ENCODE measurements around the gene MZB1.
"Not testable (repeated sequence)": the region's sequence is repeated elsewhere in the genome, so short reads cannot be mapped to it uniquely, and the experiment has no call there.

Gene MZB1

GRCh38 chr5:139390639-139391569, 1.2 kb upstream of the MZB1 start:
- POLR2A ChIA-PET: interaction anchor here (0.6 to 2.0 kb wide), 6 partner anchors 11 to 247 kb away, joined by 3 to 7 read pairs (median 4); partner anchors contain the start of gene SPATA24
- CTCF ChIA-PET: interaction anchor here (0.9 to 3.7 kb wide), 15 partner anchors 9 to 602 kb away, joined by 3 to 31 read pairs (median 4); partner anchors contain the start of genes PAIP2 and SPATA24
- no peak for DNase-seq (ENCODE audit: extremely low spot score)
- no peak for TF ChIP-seq CTCF (IDR thresholded peaks at IDR 0.05; ENCODE audit: control extremely low read depth, extremely low read depth, low read depth, missing control alignments)

GRCh38 chr5:139388198-139388821, 1.4 kb downstream of the MZB1 start:
- DNase-seq (ENCODE audit: extremely low spot score): no peak
- no peak for TF ChIP-seq CTCF (IDR thresholded peaks at IDR 0.05; ENCODE audit: control extremely low read depth, extremely low read depth, low read depth, missing control alignments)
- ChIA-PET CTCF (interaction anchor here (0.9 to 1.9 kb wide), 7 partner anchors 9 to 564 kb away, joined by 3 to 14 read pairs (median 3); partner anchors contain the start of gene PAIP2), POLR2A (interaction anchor here (0.6 to 1.5 kb wide), 9 partner anchors 8 to 1084 kb away, joined by 3 to 5 read pairs (median 3); partner anchors contain the start of genes MATR3, PAIP2 and SPATA24)

- ChIA-PET POLR2A (interaction anchor here (0.6 to 1.5 kb wide), 8 partner anchors 9 to 1084 kb away, joined by 3 to 5 read pairs (median 3); partner anchors contain the start of genes MATR3 and SPATA24), CTCF (interaction anchor here (0.9 to 1.9 kb wide), 7 partner anchors 8 to 563 kb away, joined by 3 to 14 read pairs (median 3); partner anchors contain the start of gene PAIP2)
- TF ChIP-seq CTCF (IDR thresholded peaks at IDR 0.05; ENCODE audit: control extremely low read depth, extremely low read depth, low read depth, missing control alignments): no peak
- no peak for DNase-seq (ENCODE audit: extremely low spot score)
Observed at GRCh38 chr5:139387611-139388197, 2.0 kb downstream of the MZB1 start.

GRCh38 chr5:139386956-139387355, 2.8 kb downstream of the MZB1 start:
- ChIA-PET POLR2A (interaction anchor here (0.5 to 1.4 kb wide), 4 partner anchors 9 to 811 kb away, joined by 3 to 4 read pairs (median 4); no protein-coding TSS in a partner anchor), CTCF (interaction anchor here (0.9 to 1.9 kb wide), 9 partner anchors 9 to 131 kb away, joined by 3 to 14 read pairs (median 4); partner anchors contain the start of gene PAIP2)

GRCh38 chr5:139386050-139386438, 3.7 kb downstream of the MZB1 start:
- ChIA-PET CTCF (interaction anchor here (0.9 to 1.5 kb wide), 8 partner anchors 9 to 132 kb away, joined by 3 to 5 read pairs (median 3); no protein-coding TSS in a partner anchor), POLR2A (interaction anchor here (0.8 to 1.3 kb wide), 2 partner anchors 8 to 810 kb away, joined by 3 to 4 read pairs; no protein-coding TSS in a partner anchor)
- no peak for DNase-seq (ENCODE audit: extremely low spot score)
- no peak for TF ChIP-seq CTCF (IDR thresholded peaks at IDR 0.05; ENCODE audit: control extremely low read depth, extremely low read depth, low read depth, missing control alignments)

More at GRCh38 chr5:139386956-139387355, 2.8 kb downstream of the MZB1 start:
- DNase-seq (ENCODE audit: extremely low spot score): not testable (repeated sequence)
